Thyroid gland (tissue), 4 donors: Measurements from ENCODE around the gene ANK3.

ENCODE experiments used
- CTCF ChIP-seq, 6 experiments: fragments of 200-600 bp in 3 of 6; fragments of 450-650 bp in 3 of 6; sonication (generic) in 3 of 6; IDR thresholded peaks; one replicate each; pipeline ENCODE4 v1.5.1; 2016 to 2019; ENCODE audit warnings: antibody characterized with exemption in 6 of 6, mild to moderate bottlenecking in 2 of 6, inconsistent platforms in 1 of 6, moderate library complexity in 1 of 6
- POLR2A ChIP-seq, 2 donors: fragments of 450-650 bp; IDR thresholded peaks; one replicate each; pipeline ENCODE4 v1.6.1; 2017; ENCODE audit warnings: antibody characterized with exemption in 2 of 2, mild to moderate bottlenecking in 2 of 2, moderate library complexity in 1 of 2

GRCh38 chr10:60292998-60293397, 96.7 kb downstream of the ANK3 start:
- TF ChIP-seq CTCF (IDR thresholded peaks at IDR 0.05): no peak
- TF ChIP-seq POLR2A (IDR thresholded peaks at IDR 0.05): no peak
